Lower leg skin (tissue), 3 donors: ENCODE measurements around the gene PCCA.

Source experiments
- CTCF ChIP-seq, 3 donors: fragments of 450-650 bp; IDR thresholded peaks; one replicate each; pipeline ENCODE4 v1.5.1; 2016; ENCODE audit warnings: antibody characterized with exemption in 3 of 3, mild to moderate bottlenecking in 3 of 3, moderate library complexity in 2 of 3
- POLR2A ChIP-seq, 2 donors: fragments of 450-650 bp; IDR thresholded peaks; one replicate each; pipeline ENCODE4 v1.6.1; 2016 to 2017; ENCODE audit warnings: antibody characterized with exemption in 2 of 2, mild to moderate bottlenecking in 1 of 2, moderate library complexity in 1 of 2

GRCh38 chr13:100212904-100213553, 124.1 kb downstream of the PCCA start:
- no peak for TF ChIP-seq CTCF (IDR thresholded peaks at IDR 0.05)
- no peak for TF ChIP-seq POLR2A (IDR thresholded peaks at IDR 0.05)
